Measurements from ENCODE around the gene PITPNC1. TPM values are rescaled to one million over a fixed set of nuclear protein-coding genes. Genes with fewer than 3 reads are reported as not detected.
"Not testable (repeated sequence)": the region's sequence is repeated elsewhere in the genome, so short reads cannot be mapped to it uniquely, and the experiment has no call there.

Gene PITPNC1
- total RNA-seq, 4 donors from 2014 or later: 9.1 to 15.1 (median 13.3) TPM

- H3K4me3 ChIP-seq: no peak overlapping the region
- H3K4me1 ChIP-seq: peaks cover 5 to 11% (median 5%) of the 10 kb centered on the region in 3 donors
- WGBS, 2 donors: 88 to 92% methylated on average over 15 to 20 of the region's 20 CpGs
- no peak overlapping the region for H3K27ac ChIP-seq
- DNase-seq: no peak
- intact Hi-C loops (cut with DNase I): no loop called here
- no peaks in the 10 kb centered on the region for H3K36me3 ChIP-seq
- H3K9me3 ChIP-seq: no peaks in the 10 kb centered on the region
- no peaks in the 10 kb centered on the region for H3K27me3 ChIP-seq
- TF ChIP-seq POLR2A (IDR thresholded peaks at IDR 0.05): no peak
- TF ChIP-seq CTCF (IDR thresholded peaks at IDR 0.05): no peak
Measured at GRCh38 chr17:67385122-67385988, 8.3 kb downstream of the PITPNC1 start.

GRCh38 chr17:67386965-67387551, 10.0 kb downstream of the PITPNC1 start:
- Histone ChIP-seq H3K4me3 (no peak overlapping the region), H3K9me3 (no peaks in the 10 kb centered on the region), H3K4me1 (peaks cover 7 to 17% (median 16%) of the 10 kb centered on the region in 3 donors), H3K27ac (no peak overlapping the region), H3K36me3 (no peaks in the 10 kb centered on the region), H3K27me3 (no peaks in the 10 kb centered on the region)
- intact Hi-C loops (cut with DNase I): no loop called here
- TF ChIP-seq POLR2A (IDR thresholded peaks at IDR 0.05) (no peak), CTCF (IDR thresholded peaks at IDR 0.05) (peak; percentile 15 to 76 (median 62))
- no peak for DNase-seq
- WGBS, 2 donors: 63 to 67% methylated on average over 10 to 16 of the region's 16 CpGs

- H3K27me3 ChIP-seq; intact Hi-C loops (cut with DNase I); H3K36me3 ChIP-seq; H3K4me3 ChIP-seq; H3K9me3 ChIP-seq; DNase-seq: not testable (repeated sequence)
- H3K27ac ChIP-seq: peak overlapping the region in 1 of 4 donors; percentile 46
- peaks cover 7 to 17% (median 16%) of the 10 kb centered on the region in 3 donors for H3K4me1 ChIP-seq
- 91 to 94% methylated on average over 8 to 9 of the region's 10 CpGs for WGBS, 2 donors
Measured at GRCh38 chr17:67388536-67388935, 11.5 kb downstream of the PITPNC1 start.

GRCh38 chr17:67388986-67389385, 11.9 kb downstream of the PITPNC1 start:
- DNase-seq: no peak
- TF ChIP-seq POLR2A (IDR thresholded peaks at IDR 0.05): no peak
- TF ChIP-seq CTCF (IDR thresholded peaks at IDR 0.05): no peak
- H3K36me3 ChIP-seq: no peaks in the 10 kb centered on the region
- 87 to 92% methylated on average over 3 to 4 of the region's 4 CpGs for WGBS, 2 donors
- peak overlapping the region in 1 of 4 donors; percentile 46 for H3K27ac ChIP-seq
- H3K9me3 ChIP-seq: no peaks in the 10 kb centered on the region
- no peak overlapping the region for H3K4me3 ChIP-seq
- intact Hi-C loops (cut with DNase I): no loop called here
- H3K4me1 ChIP-seq: peaks cover 7 to 17% (median 16%) of the 10 kb centered on the region in 3 donors
- H3K27me3 ChIP-seq: no peaks in the 10 kb centered on the region

- intact Hi-C loops (cut with DNase I): no loop called here
- peaks cover 7 to 17% (median 16%) of the 10 kb centered on the region in 3 donors for H3K4me1 ChIP-seq
Measured at GRCh38 chr17:67390006-67390645, 13.0 kb downstream of the PITPNC1 start.

More at GRCh38 chr17:67390006-67390645, 13.0 kb downstream of the PITPNC1 start:
- 62 to 72% methylated on average over 6 of the region's 6 CpGs for WGBS, 2 donors
- Histone ChIP-seq H3K4me3 (no peak overlapping the region), H3K9me3 (no peaks in the 10 kb centered on the region), H3K36me3 (no peaks in the 10 kb centered on the region), H3K27ac (peak overlapping the region; percentile 10 to 58 (median 37)), H3K27me3 (no peaks in the 10 kb centered on the region)
- TF ChIP-seq POLR2A (IDR thresholded peaks at IDR 0.05) (no peak), CTCF (IDR thresholded peaks at IDR 0.05) (no peak)
- no peak for DNase-seq

All from esophagus squamous epithelium (tissue), 5 donors.